Keratinocyte (primary cell): ENCODE data around the gene IL17REL. TPM values are rescaled to one million over a fixed set of nuclear protein-coding genes. Genes with fewer than 3 reads are reported as not detected.
"Not testable (repeated sequence)": the region's sequence is repeated elsewhere in the genome, so short reads cannot be mapped to it uniquely, and the experiment has no call there.

ENCODE experiments used
- DNase-seq: peaks from one replicate; pipeline ENCODE4 v3.0.0-alpha.2; 2011; ENCODE audit warnings: low read depth, missing footprints, low spot score
- FAIRE-seq: peaks from 2 replicates; lab custom pipeline; 2011; peaks lifted over from hg19 to GRCh38; lab: Jason Lieb, UNC
- H2AFZ ChIP-seq: 2 replicates; pipeline ENCODE4 v1.6.0; 2012; ENCODE audit warnings: low read length, control low read depth, inconsistent platforms; ENCODE audit not compliant: control insufficient read depth
- H3K27ac ChIP-seq: 2 replicates; pipeline ENCODE4 v1.5.1; 2011; ENCODE audit warnings: low read length; ENCODE audit not compliant: control insufficient read depth, insufficient read depth
- H3K27me3 ChIP-seq: 3 replicates; pipeline ENCODE4 v1.6.0; 2011; ENCODE audit warnings: low read length; ENCODE audit not compliant: control insufficient read depth, insufficient read depth; ENCODE audit errors: extremely low read depth
- H3K36me3 ChIP-seq, 2 experiments: 2 replicates in 1 of 2; 3 replicates in 1 of 2; pipeline ENCODE4 v1.5.1; 2011; ENCODE audit warnings: low read length in 2 of 2, mild to moderate bottlenecking in 1 of 2; ENCODE audit not compliant: control insufficient read depth in 2 of 2, insufficient read depth in 2 of 2; ENCODE audit errors: extremely low read depth in 1 of 2
- H3K4me1 ChIP-seq: 3 replicates; pipeline ENCODE4 v1.5.1; 2011; ENCODE audit warnings: low read length; ENCODE audit not compliant: control insufficient read depth, insufficient read depth; ENCODE audit errors: extremely low read depth
- H3K4me2 ChIP-seq: 3 replicates; pipeline ENCODE4 v1.6.0; 2011; ENCODE audit warnings: low read depth, low read length; ENCODE audit not compliant: control insufficient read depth, insufficient read depth; ENCODE audit errors: extremely low read depth
- H3K4me3 ChIP-seq, 3 experiments: fragments of 200-600 bp in 1 of 3; sonication (generic) in 1 of 3; 2 replicates in 2 of 3; 3 replicates in 1 of 3; pipeline ENCODE4 v1.5.1; 2011 to 2016; ENCODE audit warnings: low read length in 3 of 3, mild to moderate bottlenecking in 3 of 3, control low read depth in 2 of 3, inconsistent platforms in 1 of 3, low read depth in 1 of 3, mixed read lengths in 1 of 3, mixed run types in 1 of 3, moderate library complexity in 1 of 3; ENCODE audit not compliant: control insufficient read depth in 2 of 3, insufficient read depth in 2 of 3; ENCODE audit errors: extremely low read depth in 1 of 3
- H3K79me2 ChIP-seq: 2 replicates; pipeline ENCODE4 v1.6.0; 2012; ENCODE audit warnings: low read length; ENCODE audit not compliant: control insufficient read depth, insufficient read depth
- H3K9ac ChIP-seq: 3 replicates; pipeline ENCODE4 v1.6.0; 2011; ENCODE audit warnings: low read length; ENCODE audit not compliant: control insufficient read depth, insufficient read depth; ENCODE audit errors: extremely low read depth
- H3K9me1 ChIP-seq: 3 replicates; pipeline ENCODE4 v1.6.0; 2011; ENCODE audit warnings: low read length; ENCODE audit not compliant: control insufficient read depth, insufficient read depth; ENCODE audit errors: extremely low read depth
- H3K9me3 ChIP-seq: 2 replicates; pipeline ENCODE4 v1.5.1; 2012; ENCODE audit warnings: low read depth, low read length; ENCODE audit not compliant: control insufficient read depth
- H4K20me1 ChIP-seq: 3 replicates; pipeline ENCODE4 v1.6.0; 2011; ENCODE audit warnings: low read length; ENCODE audit not compliant: control insufficient read depth, insufficient read depth; ENCODE audit errors: extremely low read depth
- CTCF ChIP-seq, 3 experiments: IDR thresholded peaks in 1 of 3; conservative IDR thresholded peaks in 1 of 3; optimal IDR thresholded peaks in 1 of 3; 2 replicates in 2 of 3; 3 replicates in 1 of 3; pipeline versions ENCODE3 to v1.5.1; 2011; ENCODE audit warnings: low read length in 3 of 3, mild to moderate bottlenecking in 3 of 3, moderate library complexity in 2 of 3, control low read depth in 1 of 3, inconsistent platforms in 1 of 3; ENCODE audit not compliant: insufficient read depth in 2 of 3; ENCODE audit errors: extremely low read depth in 1 of 3
- EZH2 ChIP-seq: IDR thresholded peaks from one replicate; pipeline ENCODE4 v1.6.1; 2012; ENCODE audit warnings: inconsistent platforms, mild to moderate bottlenecking, low read length, moderate library complexity
- dilution Hi-C: fragments of 300-500 bp; cut with MboI; formaldehyde crosslinking; loops from one replicate; pipeline ENCODE4 v1.7.0; 2020; ENCODE audit warnings: low sequenced_read_pairs; ENCODE audit not compliant: extremely low pct_ligation_motif_present
- polyA plus RNA-seq, 5 experiments: library from polyadenylated mRNA; depleted of rRNA in 3 of 5; stranded (reverse) in 3 of 5; stranded (forward) in 1 of 5; unstranded in 1 of 5; fragments of >200 nt; gene quantifications; 1 replicate in 1 of 5; 2 replicates in 3 of 5; 3 replicates in 1 of 5; pipeline versions ENCODE4 v1.2.1 to v1.2.3, GENCODE V29; 2011 to 2012; ENCODE audit warnings: missing spikeins in 2 of 5, low read depth in 1 of 5, low replicate concordance in 1 of 5

Gene IL17REL
- polyA plus RNA-seq, 1 donor (not counting 4 experiments of a cell fraction or from before 2014, with no cell fraction given): not detected

GRCh38 chr22:49947296-49947622 is 65.3 kb downstream of the IL17REL start:
- H3K36me3 ChIP-seq: no peaks in the 10 kb centered on the region
- no peaks in the 10 kb centered on the region for H3K79me2 ChIP-seq
- DNase-seq (no peak), FAIRE-seq (no peak)
- H3K9me3 ChIP-seq: no peaks in the 10 kb centered on the region
- no peak overlapping the region for H3K4me2 ChIP-seq
- no peak overlapping the region for H3K4me3 ChIP-seq
- no peak overlapping the region for H3K27ac ChIP-seq
- dilution Hi-C loops: no loop called here
- no peak overlapping the region for H3K9ac ChIP-seq
- TF ChIP-seq EZH2 (no peak), CTCF (optimal IDR thresholded peaks at IDR 0.05 in 1 of 3, IDR thresholded peaks at IDR 0.05 in 1 of 3, conservative IDR thresholded peaks at IDR 0.05 in 1 of 3; ENCODE audit: extremely low read depth in 1 of 3, insufficient read depth in 2 of 3, low read length in 3 of 3) (no peak)
- peaks cover 33% of the 10 kb centered on the region for H3K4me1 ChIP-seq
- no peaks in the 10 kb centered on the region for H3K27me3 ChIP-seq
- no peaks in the 10 kb centered on the region for H3K9me1 ChIP-seq
- H2AFZ ChIP-seq: no peak overlapping the region
- H4K20me1 ChIP-seq: no peaks in the 10 kb centered on the region

- Histone ChIP-seq H3K9me3 (no peaks in the 10 kb centered on the region), H3K4me2 (no peak overlapping the region), H3K36me3 (no peaks in the 10 kb centered on the region), H3K79me2 (no peaks in the 10 kb centered on the region), H2AFZ (no peak overlapping the region), H4K20me1 (no peaks in the 10 kb centered on the region), H3K9ac (no peak overlapping the region), H3K4me1 (peaks cover 28% of the 10 kb centered on the region), H3K27ac (no peak overlapping the region), H3K4me3 (no peak overlapping the region), H3K9me1 (no peaks in the 10 kb centered on the region), H3K27me3 (no peaks in the 10 kb centered on the region)
- FAIRE-seq (no peak), DNase-seq (no peak)
- TF ChIP-seq EZH2 (no peak), CTCF (optimal IDR thresholded peaks at IDR 0.05 in 1 of 3, IDR thresholded peaks at IDR 0.05 in 1 of 3, conservative IDR thresholded peaks at IDR 0.05 in 1 of 3; ENCODE audit: extremely low read depth in 1 of 3, insufficient read depth in 2 of 3, low read length in 3 of 3) (no peak)
- dilution Hi-C loops: no loop called here
These were observed 65.8 kb downstream of the IL17REL start for GRCh38 chr22:49946612-49947295.

GRCh38 chr22:49945042-49945794 is 67.3 kb downstream of the IL17REL start:
- H2AFZ ChIP-seq, H3K79me2 ChIP-seq, H3K9me1 ChIP-seq, H3K9ac ChIP-seq, H4K20me1 ChIP-seq, dilution Hi-C loops, H3K27me3 ChIP-seq, H3K9me3 ChIP-seq, FAIRE-seq, H3K36me3 ChIP-seq, H3K4me2 ChIP-seq, H3K27ac ChIP-seq, DNase-seq, H3K4me3 ChIP-seq: not testable (repeated sequence)
- peaks cover 15% of the 10 kb centered on the region for H3K4me1 ChIP-seq
